Muscle of back (tissue), 11 donors: ENCODE data around the gene MATR3. TPM values are rescaled to one million over a fixed set of nuclear protein-coding genes. Genes with fewer than 3 reads are reported as not detected.
"Not testable (repeated sequence)": the region's sequence is repeated elsewhere in the genome, so short reads cannot be mapped to it uniquely, and the experiment has no call there.

Source experiments
- DNase-seq, 3 donors: peaks; one replicate each; pipeline versions ENCODE4 v3.0.0 to v3.0.0-alpha.2; 2013
- polyA plus RNA-seq, 10 donors: library from polyadenylated mRNA; unstranded; fragments of 120-200 nt; gene quantifications; one replicate each; pipeline ENCODE4 v1.2.1, GENCODE V29; 2013; ENCODE audit not compliant: insufficient read length in 10 of 10

MATR3 gene
- polyA plus RNA-seq, 10 donors, result 262 to 386 (median 338) TPM

- DNase-seq, result no peak
These were observed 2.7 kb downstream of the MATR3 start for GRCh38 chr5:139296198-139296597.

GRCh38 chr5:139296862-139297326 lies 3.4 kb downstream of the MATR3 start:
- no peak for DNase-seq

DNA sequence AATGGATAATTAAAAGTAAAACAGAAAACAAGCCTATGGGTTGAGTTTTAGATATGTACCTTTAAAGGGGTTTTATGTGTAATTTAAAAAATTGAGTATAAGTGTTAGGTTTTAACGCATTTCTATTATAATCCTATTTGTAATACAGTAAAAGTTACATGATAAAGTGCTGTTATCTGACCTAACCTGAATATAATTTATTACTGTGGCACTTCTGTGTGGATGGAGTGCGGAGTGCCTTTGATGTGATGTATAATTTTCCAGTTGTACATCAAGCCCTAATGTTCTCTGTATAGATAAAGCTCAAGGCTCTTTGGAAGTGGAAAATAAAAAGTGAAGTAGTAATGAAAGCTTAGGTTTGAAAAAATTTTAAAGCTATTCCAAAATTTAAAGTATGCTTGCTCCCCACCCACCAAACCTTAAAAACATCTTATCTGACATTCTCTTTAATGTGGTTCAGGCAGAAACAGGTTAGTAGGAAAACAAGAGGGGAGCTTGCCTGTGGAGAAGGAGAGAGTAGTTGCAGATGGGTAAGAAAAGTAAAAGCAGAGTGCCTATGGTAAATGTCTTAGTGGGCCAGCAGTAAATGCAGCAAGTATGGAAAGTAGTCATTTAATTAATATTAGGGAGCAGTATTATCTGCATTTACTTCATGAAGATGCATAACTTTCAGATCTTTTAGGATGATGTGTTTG lies 4.0 kb downstream of the MATR3 start:
- no peak for DNase-seq

DNA sequence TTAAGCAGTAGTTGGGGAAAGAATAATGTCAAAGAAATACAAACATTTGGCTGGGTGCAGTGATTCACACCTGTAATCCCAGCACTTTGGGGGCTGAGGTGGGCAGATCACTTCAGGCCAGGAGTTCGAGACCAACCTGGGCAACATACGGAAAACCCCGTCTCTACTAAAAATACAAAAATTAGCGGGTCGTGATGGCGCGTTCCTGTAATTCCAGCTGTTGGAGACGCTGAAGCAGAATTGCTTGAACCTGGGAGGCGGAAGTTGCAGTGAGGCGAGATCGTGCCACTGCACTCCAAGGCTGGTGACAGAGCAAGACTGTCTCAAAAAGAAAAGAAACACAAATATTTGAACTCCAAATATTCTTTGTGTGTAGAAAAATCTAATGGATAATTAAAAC lies 4.7 kb downstream of the MATR3 start:
- no peak for DNase-seq

- no peak for DNase-seq
These were observed 5.9 kb downstream of the MATR3 start for GRCh38 chr5:139299486-139299885.

- no peak for DNase-seq
These were observed 8.4 kb downstream of the MATR3 start for GRCh38 chr5:139301808-139302499.

DNA sequence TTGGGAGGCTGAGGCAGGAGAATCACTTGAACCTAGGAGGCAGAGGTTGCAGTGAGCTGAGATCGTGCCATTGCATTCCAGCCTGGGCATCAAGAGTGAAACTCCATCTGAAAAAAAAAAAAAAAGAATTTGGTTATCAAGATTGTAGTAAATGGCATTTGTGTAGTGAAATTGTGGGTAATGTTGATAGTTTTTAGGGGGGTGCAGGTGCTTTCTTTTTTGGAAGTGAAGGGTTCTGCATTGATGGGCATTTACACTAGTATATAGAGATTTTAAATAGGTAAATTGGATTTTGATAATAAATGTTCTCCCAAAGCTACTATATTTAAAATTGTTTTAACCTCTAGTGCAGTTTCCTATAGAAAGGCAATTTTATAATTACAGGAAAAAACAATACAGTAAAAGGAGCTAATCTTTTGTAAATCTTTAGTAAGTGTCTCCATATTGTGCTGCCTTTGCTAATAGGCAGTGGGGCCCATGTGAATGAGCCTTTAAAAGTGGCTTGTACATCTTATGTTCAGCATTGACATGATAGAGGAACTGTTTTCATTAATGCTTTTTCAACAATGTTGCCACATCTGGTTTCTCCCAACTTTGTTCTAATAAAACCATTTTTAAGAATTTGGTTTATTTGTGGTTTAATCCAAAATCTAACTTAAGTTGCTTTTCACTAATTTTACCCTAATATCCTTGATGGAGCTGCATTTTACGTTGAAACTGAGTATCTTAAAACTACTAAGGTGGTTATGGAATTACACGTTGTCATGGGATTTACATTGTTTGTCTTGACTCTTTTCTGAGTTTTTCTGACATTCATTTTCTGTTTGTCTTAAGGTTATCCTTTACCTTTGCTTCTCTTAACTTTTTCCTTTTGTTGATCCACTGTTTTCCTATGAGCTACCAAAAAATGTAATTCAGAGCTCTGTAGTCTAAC lies 11.1 kb downstream of the MATR3 start:
- DNase-seq, result no peak

DNA sequence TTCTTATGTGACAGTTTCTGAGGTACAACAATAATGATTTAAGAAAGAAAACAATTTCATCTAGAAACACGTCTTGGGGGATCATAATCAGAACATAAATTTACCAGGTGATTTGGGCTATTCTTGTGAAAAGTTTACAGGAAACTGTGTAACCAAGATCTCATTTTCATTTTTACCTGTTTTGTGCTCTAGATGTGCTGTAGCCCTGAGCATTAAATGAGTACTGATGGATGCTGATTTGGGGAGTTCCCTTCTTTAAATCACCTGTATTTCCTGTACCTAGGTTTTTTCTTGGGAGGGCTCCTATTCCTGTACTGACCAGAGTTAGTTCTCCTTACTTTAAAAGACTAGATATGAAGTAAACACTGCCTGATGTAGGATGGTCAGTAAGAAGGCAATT lies 12.7 kb downstream of the MATR3 start:
- no peak for DNase-seq

GRCh38 chr5:139306628-139307379 lies 13.3 kb downstream of the MATR3 start:
- DNase-seq, result no peak

DNA sequence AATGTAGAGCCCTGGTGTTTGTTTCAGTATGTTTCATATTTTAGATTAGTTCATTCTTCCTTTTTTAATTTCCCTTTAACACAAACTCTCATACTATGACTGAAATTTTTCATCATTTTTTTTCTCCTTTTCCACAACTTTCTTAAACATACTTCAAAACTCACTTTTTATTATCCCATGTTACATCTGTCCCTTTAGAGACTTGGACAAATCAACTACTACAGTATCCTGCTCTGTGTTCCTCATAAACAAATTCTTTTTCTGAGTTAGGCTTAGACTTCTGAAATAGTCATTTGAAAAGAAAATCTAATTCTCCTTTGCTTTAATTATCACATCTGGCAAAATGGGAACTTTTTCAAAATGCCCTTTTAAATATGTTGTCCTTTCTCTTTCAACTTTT lies 15.3 kb downstream of the MATR3 start:
- no peak for DNase-seq

DNA sequence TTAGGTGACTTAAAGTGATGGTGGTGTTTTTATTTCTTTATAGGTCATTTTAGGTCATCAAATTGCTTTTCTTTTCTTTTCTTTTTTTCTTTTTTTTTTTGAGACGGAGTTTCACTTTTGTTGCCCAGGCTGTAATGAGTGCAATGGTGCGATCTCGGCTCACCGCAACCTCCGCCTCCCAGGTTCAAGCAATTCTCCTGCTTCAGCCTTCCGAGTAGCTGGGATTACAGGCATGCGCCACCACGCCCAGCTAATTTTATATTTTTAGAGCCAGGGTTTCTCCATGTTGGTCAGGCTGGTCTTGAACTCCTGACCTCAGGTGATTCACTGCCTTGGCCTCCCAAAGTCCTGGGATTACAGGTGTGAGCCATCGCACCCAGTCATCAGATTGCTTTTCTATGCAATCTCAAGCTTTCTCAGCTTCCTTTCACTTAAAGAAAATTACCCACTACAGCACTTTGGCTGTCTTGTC lies 17.2 kb downstream of the MATR3 start:
- DNase-seq, result not testable (repeated sequence)

DNA sequence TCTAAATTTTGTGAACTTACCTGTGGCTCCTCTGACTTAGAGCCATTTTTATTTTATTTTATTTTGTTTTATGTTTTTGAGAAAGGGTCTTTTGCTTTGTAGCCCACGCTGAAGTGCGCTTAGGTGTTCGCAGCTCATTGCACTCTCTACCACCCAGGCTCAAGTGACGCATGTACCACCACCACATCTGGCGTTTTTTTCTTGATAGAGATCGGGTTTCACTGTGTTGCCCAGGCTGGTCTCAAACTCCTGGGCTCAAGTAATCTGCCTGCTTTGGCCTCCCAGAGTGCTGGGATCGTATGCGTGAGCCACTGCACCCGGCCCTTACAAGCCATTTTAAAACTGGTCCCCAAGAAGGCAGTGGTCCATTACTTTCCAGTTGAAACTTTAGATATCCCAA lies 18.5 kb downstream of the MATR3 start:
- DNase-seq, result no peak

- no peak for DNase-seq
These were observed 20.7 kb downstream of the MATR3 start for GRCh38 chr5:139314276-139314675.

- DNase-seq, result no peak
These were observed 21.6 kb downstream of the MATR3 start for GRCh38 chr5:139315056-139315615.

- DNase-seq, result no peak
These were observed 42.3 kb downstream of the MATR3 start for GRCh38 chr5:139335811-139336210.

- no peak for DNase-seq
These were observed 46.5 kb downstream of the MATR3 start for GRCh38 chr5:139340051-139340450.

DNA sequence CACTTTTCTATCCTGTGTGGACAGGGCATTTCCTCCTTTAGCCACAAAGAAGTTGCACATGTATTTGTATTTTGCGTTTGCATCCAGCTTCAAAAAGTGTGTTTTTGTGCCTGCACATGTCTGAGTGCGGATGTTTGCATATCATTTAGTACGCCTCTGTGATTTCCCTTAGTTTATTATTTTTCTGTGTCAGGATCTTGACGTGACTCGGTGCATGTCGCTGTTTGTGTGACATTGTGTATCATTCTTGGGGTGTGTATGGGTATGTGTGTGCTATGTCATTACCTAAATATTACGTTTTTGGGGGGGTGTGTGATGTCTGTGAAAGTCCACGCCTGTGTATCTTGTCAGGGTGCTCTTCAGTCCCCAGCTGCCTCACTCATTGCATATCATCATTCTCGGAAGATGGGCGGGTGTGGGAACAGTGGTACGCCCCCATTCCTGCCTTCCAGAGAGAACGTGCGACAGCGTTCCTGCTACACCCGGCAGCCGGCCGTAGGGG lies 47.7 kb downstream of the MATR3 start:
- no peak for DNase-seq

DNA sequence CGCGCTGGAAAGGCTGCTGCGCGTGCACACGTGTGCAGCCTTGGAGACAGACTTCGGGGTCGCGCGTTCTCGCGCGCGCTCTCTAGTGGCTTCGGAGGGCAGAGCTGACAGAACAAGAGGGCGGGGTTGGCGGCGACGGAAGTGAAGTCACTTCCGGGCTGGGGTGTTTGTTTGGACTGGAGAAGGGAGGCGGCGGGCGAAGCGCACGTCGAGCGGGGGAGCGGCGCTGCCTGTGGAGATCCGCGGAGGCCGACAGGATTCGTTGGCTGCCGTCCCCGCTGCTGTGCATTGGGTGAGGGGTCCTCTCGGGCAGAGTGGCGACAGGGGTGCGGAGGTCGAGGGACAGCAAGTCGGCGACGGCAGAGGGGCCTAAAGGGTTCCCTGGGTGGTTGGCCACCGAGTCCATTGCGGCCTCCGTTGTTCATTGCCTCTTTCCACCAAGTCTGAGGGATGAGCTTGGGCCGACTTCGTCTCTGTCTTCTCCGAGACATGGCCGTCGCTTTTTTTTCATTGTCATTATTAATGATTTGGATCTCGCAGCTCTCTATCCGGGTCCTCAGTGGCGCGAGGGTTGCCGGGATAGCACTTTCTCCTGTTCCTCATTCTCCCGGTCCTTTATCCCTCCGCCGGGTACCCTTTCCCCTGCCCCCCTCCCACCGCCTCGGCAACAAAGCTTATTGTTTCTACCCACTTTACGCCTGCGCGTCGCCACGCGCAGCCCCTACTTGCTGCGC lies 48.3 kb downstream of the MATR3 start, which contains the start of gene PAIP2:
Gene PAIP2, plus strand, starts transcription at position 166 of the 734 bp plus-strand sequence. CDS start 21,931 bp downstream, outside the sequence.
- peak; percentile 98 to 100 (median 100) for DNase-seq

DNA sequence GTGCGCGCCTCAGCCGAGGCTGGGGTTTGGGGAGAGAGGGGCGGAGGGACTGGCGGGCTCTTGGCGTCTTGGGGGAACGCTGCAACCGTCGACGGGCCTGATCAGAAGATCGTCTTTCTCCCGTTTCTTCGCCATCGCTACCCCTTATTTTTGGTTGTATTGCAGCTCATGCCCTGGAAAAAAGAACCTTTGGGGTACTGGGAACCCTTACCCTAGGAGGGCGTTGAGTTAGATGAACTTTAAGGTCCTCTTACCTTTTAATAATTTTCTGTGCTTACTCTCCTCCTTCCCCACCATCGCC lies 48.8 kb downstream of the MATR3 start:
- DNase-seq, result no peak

GRCh38 chr5:139343476-139343875 lies 49.9 kb downstream of the MATR3 start:
- DNase-seq, result no peak
